Osteocyte (in vitro differentiated cells): ENCODE results near the gene SLIT1. TPM values are rescaled to one million over a fixed set of nuclear protein-coding genes. Genes with fewer than 3 reads are reported as not detected.

Experiments used
- DNase-seq: peaks from one replicate; pipeline ENCODE4 v3.0.0; 2021; ENCODE audit warnings: mixed read lengths; ENCODE audit not compliant: unreplicated experiment; ENCODE audit errors: extremely low spot score
- H3K27ac Mint-ChIP-seq: one replicate; pipeline ENCODE4 v1.8.0; 2021; ENCODE audit warnings: mild to moderate bottlenecking, mixed read lengths; ENCODE audit not compliant: unreplicated experiment
- H3K27me3 Mint-ChIP-seq: one replicate; pipeline ENCODE4 v1.8.0; 2021; ENCODE audit warnings: mixed read lengths; ENCODE audit not compliant: unreplicated experiment
- H3K36me3 Mint-ChIP-seq: one replicate; pipeline ENCODE4 v1.8.0; 2021; ENCODE audit warnings: mixed read lengths; ENCODE audit not compliant: unreplicated experiment
- H3K4me1 Mint-ChIP-seq: one replicate; pipeline ENCODE4 v1.8.0; 2021; ENCODE audit warnings: mixed read lengths; ENCODE audit not compliant: unreplicated experiment
- H3K4me3 Mint-ChIP-seq: one replicate; pipeline ENCODE4 v1.8.0; 2021; ENCODE audit warnings: mild to moderate bottlenecking, moderate library complexity, mixed read lengths; ENCODE audit not compliant: unreplicated experiment
- H3K9me3 Mint-ChIP-seq: one replicate; pipeline ENCODE4 v1.8.0; 2021; ENCODE audit warnings: mixed read lengths; ENCODE audit not compliant: unreplicated experiment
- CTCF ChIP-seq: fragments of 200-600 bp; sonication (generic); IDR thresholded peaks from 2 replicates; pipeline ENCODE4 v1.5.0; 2021; ENCODE audit warnings: antibody characterized with exemption, mild to moderate bottlenecking, moderate library complexity
- total RNA-seq: library from RNA; stranded (reverse); gene quantifications from 2 replicates; pipeline ENCODE4 v1.2.1, GENCODE V29; 2021

The SLIT1 gene
- total RNA-seq, 1 donor from 2014 or later, result not detected

- TF ChIP-seq CTCF, result no peak
- Mint-ChIP-seq H3K27ac (no peak overlapping the region), H3K27me3 (peaks cover 28% of the 10 kb centered on the region), H3K4me1 (no peaks in the 10 kb centered on the region), H3K9me3 (no peaks in the 10 kb centered on the region), H3K36me3 (no peaks in the 10 kb centered on the region), H3K4me3 (no peak overlapping the region)
- no peak for DNase-seq
These were observed 74.1 kb downstream of the SLIT1 start for GRCh38 chr10:97111615-97112014.

- TF ChIP-seq CTCF, result no peak
- Mint-ChIP-seq H3K4me3 (no peak overlapping the region), H3K9me3 (no peaks in the 10 kb centered on the region), H3K27me3 (peaks cover 35% of the 10 kb centered on the region), H3K27ac (no peak overlapping the region), H3K4me1 (no peaks in the 10 kb centered on the region), H3K36me3 (no peaks in the 10 kb centered on the region)
- DNase-seq, result no peak
These were observed 76.2 kb downstream of the SLIT1 start for GRCh38 chr10:97109547-97109946.

- Mint-ChIP-seq H3K9me3 (no peaks in the 10 kb centered on the region), H3K36me3 (no peaks in the 10 kb centered on the region), H3K27me3 (peaks cover 41% of the 10 kb centered on the region), H3K4me1 (no peaks in the 10 kb centered on the region), H3K27ac (no peak overlapping the region), H3K4me3 (no peak overlapping the region)
- no peak for DNase-seq
- no peak for TF ChIP-seq CTCF
These were observed 78.2 kb downstream of the SLIT1 start for GRCh38 chr10:97107551-97107950.

GRCh38 chr10:97106207-97106606, 79.6 kb downstream of the SLIT1 start:
- TF ChIP-seq CTCF, result no peak
- Mint-ChIP-seq H3K27me3 (peaks cover 37% of the 10 kb centered on the region), H3K4me1 (no peaks in the 10 kb centered on the region)

DNA sequence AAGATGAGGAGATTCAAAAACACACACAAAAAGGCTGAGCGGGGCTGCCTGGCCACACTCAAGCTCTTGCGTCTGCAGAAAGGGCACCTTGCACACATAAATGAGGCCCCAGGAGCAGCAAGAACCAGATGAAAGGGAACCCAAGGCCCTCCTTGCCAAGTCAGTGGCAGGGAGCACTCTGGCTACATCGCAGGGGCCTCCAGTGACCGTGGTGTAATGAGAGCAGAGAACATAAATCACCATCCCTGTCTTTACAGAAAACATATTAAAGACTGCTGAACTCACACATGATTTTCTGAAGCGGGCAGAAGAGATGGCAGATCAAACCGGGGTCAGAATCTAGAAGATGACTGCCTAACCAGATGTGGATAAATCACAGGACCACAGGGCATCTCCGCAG, 80.5 kb downstream of the SLIT1 start:
- DNase-seq, result no peak
- H3K4me1 Mint-ChIP-seq, result no peaks in the 10 kb centered on the region
- no peaks in the 10 kb centered on the region for H3K36me3 Mint-ChIP-seq
- no peak overlapping the region for H3K27ac Mint-ChIP-seq
- no peaks in the 10 kb centered on the region for H3K9me3 Mint-ChIP-seq
- H3K27me3 Mint-ChIP-seq, result peaks cover 36% of the 10 kb centered on the region
- TF ChIP-seq CTCF, result no peak
- no peak overlapping the region for H3K4me3 Mint-ChIP-seq

More at GRCh38 chr10:97106207-97106606, 79.6 kb downstream of the SLIT1 start:
- no peak for DNase-seq
- Mint-ChIP-seq H3K4me3 (no peak overlapping the region), H3K9me3 (no peaks in the 10 kb centered on the region), H3K27ac (no peak overlapping the region), H3K36me3 (no peaks in the 10 kb centered on the region)
